Activated effector memory CD4-positive, alpha-beta T cell treated with Interleukin-2 at 50 U/mL for 16 hours (primary cell): ENCODE measurements around the gene TRAF7.

ENCODE experiments used
- DNase-seq: peaks from one replicate; pipeline ENCODE4 v3.0.0-alpha.2; 2020

TRAF7 gene

GRCh38 chr16:2167068-2167638 lies 11.6 kb downstream of the TRAF7 start:
- no peak for DNase-seq

GRCh38 chr16:2170080-2170479 lies 14.5 kb downstream of the TRAF7 start:
- no peak for DNase-seq

DNA sequence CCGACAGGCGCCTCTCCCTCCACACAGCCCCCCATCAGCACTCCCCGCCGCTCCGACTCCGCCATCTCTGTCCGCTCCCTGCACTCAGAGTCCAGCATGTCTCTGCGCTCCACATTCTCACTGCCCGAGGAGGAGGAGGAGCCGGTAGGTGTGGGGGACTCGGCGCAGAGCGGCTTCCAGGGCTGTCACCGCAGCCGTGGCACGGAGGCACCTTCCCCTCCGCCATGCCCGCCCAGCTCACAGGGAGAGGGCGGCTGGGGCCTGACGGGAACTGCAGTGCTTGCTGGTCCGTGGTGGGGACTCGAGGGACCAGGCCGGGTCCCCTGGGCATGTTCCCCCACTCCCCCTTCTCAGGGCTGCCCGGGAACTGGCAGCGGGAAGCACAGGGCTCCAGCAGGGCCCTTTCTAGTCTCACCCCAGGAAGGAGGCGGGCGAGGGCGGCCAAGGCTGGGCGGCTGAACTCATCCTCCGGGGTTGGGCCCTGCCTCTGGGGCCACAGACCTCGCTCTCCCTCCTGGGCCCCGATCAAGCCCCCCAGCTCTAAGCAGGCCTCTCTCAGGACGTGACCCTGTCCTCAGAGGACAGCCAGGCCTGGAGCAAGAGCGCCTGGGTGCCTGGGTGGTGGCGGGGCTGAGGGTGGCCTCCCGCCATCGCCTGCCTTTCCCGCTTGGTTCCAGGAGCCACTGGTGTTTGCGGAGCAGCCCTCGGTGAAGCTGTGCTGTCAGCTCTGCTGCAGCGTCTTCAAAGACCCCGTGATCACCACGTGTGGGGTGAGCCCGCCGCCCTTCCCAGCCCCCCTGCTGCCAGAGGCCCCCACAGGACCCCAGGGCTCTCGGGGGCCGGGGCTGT lies 15.2 kb downstream of the TRAF7 start:
- DNase-seq = no peak

DNA sequence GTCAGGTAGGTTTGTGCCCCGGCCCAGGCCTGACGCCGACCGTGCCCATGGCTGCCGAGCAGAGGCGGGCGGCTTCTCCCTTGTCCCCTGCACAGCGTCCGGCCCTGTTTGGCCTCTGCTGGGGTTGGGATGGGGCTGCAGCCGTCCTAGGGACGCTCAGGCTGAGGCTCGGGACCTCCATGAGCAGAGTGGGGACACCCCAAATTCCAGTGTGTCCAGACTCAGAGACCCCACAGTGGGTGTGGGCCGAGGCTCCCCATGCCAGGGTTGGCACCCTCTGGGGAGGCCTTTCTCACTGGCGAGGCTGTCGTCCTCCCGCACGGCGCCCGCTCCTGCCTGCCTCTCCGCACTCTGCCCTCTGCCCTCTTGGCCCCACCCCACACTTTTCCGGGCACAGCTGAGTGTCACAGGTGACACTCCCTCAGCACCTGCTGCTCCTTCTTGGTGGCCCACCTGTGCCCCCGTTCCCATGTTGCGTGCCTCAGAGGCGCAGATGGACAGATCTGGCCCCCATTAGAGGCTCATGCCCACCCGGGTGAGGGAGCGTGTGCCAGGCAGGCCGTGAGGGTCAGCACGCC lies 16.1 kb downstream of the TRAF7 start:
- DNase-seq = no peak

- DNase-seq = no peak
Measured at GRCh38 chr16:2172688-2173335, 17.2 kb downstream of the TRAF7 start.

- DNase-seq = no peak
Measured at GRCh38 chr16:2173366-2173765, 17.8 kb downstream of the TRAF7 start.

- no peak for DNase-seq
Measured at GRCh38 chr16:2173916-2174315, 18.3 kb downstream of the TRAF7 start.

DNA sequence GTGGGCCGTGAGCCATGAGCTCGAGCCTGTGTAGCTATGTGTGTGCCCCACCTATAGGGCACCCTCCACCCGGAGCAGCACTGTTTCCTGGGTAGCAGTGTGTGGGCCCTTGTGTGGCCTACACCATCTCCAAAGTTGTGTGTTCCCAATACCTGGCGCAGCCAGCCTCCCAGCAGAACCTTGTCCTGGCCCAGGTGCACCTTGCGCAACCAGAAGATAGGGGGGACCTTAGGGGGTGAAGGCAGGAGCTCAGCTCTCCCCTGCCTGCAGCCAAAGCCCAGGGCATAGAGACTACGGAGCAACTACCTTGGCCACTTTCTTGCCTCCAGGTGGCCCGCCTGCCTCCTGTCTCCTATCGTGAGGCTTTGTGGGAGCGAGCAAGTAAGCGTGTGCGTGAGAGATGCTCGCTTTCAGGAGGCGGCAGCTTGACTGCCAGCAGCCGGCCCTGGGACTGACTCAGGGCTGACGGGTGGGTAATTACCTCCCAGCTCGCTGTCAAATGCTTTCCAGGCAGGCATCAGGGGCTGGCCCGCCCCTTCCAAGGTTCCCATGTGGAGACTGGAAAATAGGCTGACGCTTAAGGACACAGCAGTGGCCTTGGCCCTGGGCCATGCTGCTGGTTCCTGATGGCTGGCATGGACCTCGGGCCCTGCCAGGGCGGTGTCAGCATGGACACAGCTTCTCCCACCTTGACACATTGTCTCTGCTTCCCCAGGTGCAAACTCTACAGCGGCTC lies 19.0 kb downstream of the TRAF7 start:
- DNase-seq = no peak

GRCh38 chr16:2175454-2175853 lies 19.9 kb downstream of the TRAF7 start:
- DNase-seq = no peak

DNA sequence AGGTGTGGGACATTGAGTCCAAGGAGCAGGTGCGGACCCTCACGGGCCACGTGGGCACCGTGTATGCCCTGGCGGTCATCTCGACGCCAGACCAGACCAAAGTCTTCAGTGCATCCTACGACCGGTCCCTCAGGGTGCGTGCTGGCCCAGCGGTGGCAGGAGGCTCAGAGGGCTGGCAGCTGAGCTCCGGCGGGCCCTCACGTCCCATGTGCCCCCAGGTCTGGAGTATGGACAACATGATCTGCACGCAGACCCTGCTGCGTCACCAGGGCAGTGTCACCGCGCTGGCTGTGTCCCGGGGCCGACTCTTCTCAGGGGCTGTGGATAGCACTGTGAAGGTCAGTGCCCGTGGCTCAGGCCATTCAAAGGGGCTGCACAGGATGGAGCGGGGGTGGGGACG lies 20.5 kb downstream of the TRAF7 start:
- DNase-seq = no peak

DNA sequence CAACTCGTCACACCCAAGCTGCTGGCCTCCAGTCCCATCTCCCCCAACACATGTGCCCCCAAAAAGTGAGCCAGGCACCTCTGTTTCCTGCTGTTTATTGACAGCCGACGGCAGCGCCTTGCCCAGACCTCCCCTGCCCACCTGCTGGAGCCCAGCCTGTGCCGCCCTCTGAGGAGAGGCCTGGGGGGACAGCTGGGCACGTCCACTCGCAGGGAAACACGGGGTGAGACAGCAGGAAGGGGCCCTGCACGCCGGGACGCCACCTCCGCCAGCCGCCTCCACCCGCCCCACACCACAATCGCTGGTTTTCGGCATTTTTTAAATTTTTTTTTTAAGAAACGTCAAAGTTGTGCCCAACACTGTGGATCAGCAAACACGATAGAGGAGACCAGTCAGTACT lies 21.5 kb downstream of the TRAF7 start:
- DNase-seq = no peak

DNA sequence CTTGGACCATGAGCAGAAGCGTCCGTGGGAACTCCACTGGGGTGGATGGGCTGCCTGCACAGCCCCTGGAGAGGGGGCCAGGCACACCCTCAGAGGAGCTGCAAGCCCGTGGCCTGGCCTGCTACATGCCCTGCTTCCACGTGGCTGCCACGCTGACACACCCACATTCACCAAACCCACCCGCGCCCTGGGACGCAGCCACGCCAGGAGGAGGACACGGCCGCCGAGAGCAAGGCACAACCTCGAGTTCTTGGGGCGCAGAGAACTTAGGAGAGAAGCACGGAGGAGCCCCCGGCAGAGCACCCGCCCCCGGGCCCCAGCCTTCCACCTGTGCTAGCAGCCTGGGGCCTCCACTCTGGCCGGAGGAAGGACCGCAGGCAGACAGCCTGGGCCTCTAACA lies 22.0 kb downstream of the TRAF7 start:
- no peak for DNase-seq

DNA sequence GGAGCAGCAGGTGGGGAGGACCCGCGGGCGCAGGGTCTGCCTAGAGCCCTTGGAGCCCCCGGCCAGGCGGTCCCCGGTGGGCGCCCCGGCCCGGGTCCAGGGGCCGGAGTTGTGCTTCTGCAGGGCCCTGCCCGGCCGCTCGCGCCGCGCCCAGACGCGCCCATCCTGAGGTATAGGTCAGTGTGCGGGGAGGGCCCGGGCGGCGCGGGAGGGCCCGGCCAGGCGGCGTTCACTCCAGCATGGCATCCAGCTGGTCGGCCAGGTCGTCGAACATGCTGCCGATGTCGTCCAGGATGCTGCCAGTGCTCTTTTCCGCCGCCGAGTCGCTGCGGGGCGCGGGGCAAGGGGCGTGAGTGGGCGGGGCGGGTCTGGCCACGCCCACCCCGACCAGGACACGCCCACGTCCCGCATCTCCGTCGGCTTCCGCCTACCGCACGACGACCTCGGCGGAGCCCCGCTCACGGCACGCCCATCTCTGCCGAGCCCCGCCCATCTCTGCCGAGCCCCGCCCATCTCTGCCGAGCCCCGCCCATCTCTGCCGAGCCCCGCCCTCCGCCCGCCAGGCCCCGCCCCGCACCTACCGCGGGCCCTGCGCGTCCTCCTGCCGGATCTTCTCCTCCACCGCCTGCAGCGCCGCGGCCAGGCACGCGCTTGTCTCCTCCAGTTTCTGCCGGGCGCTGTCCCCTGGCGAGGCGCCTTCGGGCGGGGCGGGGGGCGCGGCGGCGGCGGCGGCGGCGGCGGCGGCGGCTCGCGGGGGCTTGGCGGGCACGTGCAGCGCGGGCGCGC lies 22.9 kb downstream of the TRAF7 start:
- DNase-seq = peak; percentile 6

DNA sequence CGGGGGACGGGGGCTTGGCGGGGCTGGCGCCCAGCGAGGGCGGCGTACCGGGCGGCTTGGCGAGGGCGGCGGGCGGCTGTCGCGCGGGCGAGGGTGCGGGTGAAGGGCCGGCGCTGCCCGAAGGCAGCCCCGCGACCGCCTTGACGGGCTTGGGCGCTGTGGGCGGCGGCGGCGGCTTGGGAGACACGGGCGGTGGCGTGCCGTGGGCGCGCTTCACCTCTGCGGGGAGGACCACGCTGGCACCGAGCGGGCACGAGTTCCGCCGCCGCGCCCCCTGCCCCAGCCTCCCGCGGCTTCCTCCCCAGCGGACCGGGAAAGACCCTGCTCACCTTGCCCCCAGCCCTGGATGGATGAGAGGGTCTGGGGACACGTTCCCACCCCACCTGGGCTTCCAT lies 23.5 kb downstream of the TRAF7 start:
- no peak for DNase-seq

GRCh38 chr16:2179576-2179975 lies 24.0 kb downstream of the TRAF7 start:
- no peak for DNase-seq

GRCh38 chr16:2180461-2180860 lies 24.9 kb downstream of the TRAF7 start:
- no peak for DNase-seq

DNA sequence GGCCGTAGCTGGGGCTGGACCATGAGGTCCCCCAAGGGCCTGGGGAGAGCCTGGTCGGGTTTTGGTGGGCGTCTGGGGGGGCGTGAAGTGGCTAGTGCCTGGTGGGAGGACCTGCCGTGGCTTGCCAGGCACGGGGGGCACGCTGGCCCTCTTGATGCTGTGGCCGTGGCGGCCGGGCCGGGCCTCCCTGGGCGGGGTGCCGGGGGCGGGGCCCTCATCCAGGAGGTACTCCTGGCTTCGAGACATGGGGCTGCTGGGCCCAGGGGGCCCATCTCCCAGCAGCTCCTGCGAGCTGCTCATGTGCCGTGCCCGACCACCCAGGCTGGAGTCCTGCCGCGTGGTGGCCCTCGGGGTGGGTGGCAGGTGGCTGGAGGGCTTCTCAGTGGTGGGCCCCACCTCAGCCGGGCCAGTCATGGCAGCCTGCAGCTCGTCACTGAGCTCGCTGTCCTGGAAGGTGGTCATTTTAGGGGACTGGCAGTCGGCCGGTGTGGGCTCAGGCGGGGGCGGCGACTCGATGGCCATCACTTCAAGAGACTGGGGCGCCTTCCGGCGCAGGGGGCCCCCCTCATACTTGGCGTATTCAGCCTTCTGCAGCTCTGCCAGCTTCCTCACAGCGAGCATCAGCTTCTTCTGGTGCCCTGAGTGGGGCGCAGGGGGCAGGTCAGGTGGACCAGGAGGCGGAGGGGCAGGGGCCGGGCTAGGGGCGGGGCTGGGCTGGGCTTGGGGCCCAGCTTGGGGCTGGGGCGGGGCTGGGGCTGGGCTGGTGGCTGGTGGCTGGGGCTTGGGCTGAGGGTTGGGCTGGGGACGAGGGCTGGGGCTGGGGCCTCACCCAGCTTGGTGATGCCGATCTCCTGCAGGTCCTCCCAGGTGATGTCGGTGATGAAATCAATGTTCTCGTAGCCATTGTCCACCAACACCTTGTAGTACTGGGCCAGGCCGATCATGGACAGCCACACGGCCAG lies 25.7 kb downstream of the TRAF7 start:
- no peak for DNase-seq

DNA sequence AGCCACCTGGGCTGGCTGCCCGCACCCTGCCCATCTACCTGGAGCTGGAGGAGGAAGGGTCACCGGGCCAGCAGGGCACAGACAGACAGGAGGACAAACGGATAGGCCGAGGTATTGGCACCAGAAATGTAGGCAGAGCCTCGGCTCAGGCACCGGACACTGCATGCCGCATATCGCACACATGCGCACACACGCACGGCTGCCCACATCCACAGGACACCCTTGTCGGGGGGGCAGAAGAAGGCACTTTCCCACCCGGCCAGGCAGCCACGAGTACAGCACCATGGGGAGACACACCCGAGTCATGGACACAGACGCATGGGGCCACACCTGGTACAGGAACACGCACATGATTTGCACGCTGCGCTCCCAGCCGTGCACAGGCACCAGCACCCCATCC lies 26.4 kb downstream of the TRAF7 start:
- no peak for DNase-seq

GRCh38 chr16:2183671-2184070 lies 28.1 kb downstream of the TRAF7 start:
- no peak for DNase-seq

DNA sequence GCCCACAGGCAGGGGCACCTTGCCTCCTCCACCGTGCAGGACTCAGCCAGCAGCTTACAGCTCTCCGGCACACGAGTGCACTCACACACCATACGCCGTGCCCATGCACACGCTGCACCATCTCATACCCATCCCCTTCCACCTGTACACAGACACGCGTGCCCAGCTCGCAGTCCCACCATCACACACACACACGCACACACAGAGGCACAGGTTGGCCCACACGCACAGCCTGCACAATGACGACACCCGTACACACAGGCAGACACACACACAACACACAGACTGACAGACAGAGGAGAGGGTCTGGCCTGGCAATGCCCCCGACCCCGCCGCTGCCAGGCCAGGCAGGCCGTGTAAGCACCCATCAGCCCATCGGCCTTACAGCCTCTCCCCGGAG lies 28.8 kb downstream of the TRAF7 start:
- DNase-seq = no peak

DNA sequence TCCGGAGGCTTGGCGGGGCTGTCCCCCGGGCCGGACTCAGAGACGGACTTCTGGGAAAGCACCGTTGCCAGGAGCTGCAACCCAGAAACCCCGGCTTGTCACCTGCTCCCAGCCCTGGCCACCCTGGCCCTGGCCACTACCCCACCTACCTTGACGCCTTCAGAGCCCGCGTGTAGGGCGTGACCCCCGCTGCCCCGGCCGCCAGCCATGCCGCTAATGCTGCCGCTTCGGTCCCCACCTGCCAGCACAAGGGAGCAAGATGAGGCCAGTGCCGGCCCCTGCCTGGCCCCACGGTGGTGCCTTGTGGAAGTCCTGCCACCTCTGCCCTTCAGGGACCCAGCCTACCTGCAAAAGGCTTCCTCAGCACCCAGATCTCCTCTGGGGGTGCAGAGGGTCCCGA lies 29.4 kb downstream of the TRAF7 start:
- no peak for DNase-seq
